Stimulated activated CD8-positive, alpha-beta memory T cell treated with anti-CD3 and anti-CD28 coated beads, Interleukin-4, amount 100 ng/mL, for 4 hours (primary cell): ENCODE data around the gene YRDC.
"Not testable (repeated sequence)": the region's sequence is repeated elsewhere in the genome, so short reads cannot be mapped to it uniquely, and the experiment has no call there.

Experiments
- DNase-seq, 2 donors: peaks; one replicate each; pipeline ENCODE4 v3.0.0-alpha.2; 2020; ENCODE audit warnings: low read depth in 2 of 2, low spot score in 1 of 2

YRDC gene

DNA sequence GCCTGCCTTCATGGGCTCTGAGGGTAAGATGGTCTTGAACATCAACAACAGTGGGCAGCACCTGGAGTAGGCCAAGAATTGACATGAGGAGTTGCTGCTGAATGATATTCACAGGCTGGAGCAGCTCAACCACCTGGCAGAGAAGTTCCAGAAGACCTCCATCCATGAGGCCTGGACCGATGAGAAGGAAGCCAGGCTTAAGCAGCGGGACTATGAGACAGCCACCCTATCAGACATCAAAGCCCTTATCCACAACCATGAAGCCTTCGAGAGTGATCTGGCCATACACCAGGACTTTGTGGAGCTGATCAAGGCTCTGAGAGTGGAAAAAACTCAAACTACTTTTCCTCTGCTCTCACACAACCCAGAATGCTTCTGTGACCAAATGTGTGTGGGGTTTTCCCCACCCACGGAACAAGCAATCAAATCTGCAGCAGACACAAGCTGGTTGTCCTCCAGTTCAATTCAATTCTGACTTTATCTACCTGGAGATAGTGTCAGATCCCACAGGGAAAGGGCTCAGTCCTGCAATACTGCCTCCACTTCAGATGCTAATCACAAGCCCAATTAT lies 31.0 kb downstream of the YRDC start:
- no peak for DNase-seq

DNA sequence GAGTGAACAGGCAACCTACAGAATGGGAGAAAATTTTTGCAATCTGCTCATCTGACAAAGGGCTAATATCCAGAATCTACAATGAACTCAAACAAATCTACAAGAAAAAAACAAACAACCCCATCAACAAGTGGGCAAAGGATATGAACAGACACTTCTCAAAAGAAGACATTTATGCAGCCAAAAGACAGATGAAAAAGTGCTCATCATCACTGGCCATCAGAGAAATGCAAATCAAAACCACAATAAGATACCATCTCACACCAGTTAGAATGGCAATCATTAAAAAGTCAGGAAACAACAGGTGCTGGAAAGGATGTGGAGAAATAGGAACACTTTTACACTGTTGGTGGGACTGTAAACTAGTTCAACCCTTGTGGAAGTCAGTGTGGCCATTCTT lies 36.6 kb downstream of the YRDC start:
- not testable (repeated sequence) for DNase-seq

GRCh38 chr1:37767488-37767887 lies 40.5 kb downstream of the YRDC start:
- DNase-seq: no peak

- no peak for DNase-seq
Observed at GRCh38 chr1:37765916-37766664, 41.9 kb downstream of the YRDC start.

DNA sequence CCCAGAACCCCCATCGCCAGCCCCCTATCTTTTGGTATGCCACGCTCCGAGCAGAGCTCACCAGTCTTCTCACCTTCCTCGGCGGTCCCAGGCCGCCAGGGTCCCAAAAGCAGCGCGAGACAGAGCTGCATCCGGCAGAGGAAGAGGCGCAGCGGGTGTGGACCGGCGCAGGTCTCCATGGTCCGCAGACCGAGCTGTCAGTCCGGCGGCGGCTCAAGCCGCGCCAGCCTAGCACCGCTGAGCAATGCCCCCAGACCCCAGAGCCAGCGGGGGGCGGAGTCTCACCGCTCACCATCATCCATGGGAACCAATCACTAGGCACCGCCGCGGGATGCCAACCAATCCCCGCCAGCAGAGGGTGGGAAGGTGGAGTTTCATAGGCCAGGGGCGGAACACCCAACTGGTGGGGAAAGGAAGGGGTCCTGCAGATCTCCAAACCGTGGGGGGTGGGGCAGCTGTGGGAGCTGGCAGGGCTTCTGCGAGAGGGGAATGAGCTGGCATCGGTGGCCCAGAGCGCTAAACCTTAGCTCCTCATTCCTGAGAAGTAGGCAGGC lies 43.0 kb downstream of the YRDC start, which contains the start of gene EPHA10:
EPHA10 (minus strand) TSS at position 233 of the 554 bp plus-strand sequence; CDS start at position 179, 54 bp downstream.
- DNase-seq: no peak

- DNase-seq: peak in 1 of 2 donors; percentile 3
Observed at GRCh38 chr1:37764414-37764825, 43.6 kb downstream of the YRDC start.

GRCh38 chr1:37763791-37764413 lies 44.1 kb downstream of the YRDC start:
- DNase-seq: no peak

- no peak for DNase-seq
Observed at GRCh38 chr1:37762516-37762915, 45.5 kb downstream of the YRDC start.

DNA sequence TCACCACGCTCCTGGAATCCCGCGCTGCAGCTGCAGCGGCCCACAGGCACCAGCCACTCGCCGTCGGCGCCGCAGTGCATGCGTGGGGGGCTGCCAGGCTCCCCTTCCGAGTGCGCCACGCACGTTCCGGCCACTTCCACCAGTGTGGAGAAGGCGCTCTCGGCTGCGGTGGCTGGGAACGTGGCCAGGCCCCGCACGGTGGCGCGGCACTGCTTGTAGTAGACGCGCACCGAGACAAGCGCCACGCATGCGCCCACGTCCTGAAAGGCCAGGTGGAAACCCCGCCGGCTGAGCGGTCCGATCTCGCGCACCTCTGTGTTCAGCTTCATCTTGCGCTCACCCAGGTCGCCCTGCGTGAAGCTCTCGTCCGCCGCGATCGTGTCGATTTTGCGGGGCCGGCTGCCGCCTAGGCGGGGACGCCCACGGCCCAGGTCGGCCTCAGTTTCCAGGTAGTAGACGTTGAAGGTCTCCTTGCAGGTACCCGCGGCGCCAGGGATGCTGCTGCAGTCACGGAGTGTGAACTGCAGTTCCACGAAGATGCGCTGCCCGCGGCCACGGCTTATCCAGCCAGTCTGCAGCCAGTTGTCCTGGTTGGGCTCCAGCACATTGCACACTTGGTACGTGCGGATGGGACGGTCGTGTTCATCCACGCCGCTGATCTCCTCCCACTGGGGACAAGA lies 46.5 kb downstream of the YRDC start:
- no peak for DNase-seq

DNA sequence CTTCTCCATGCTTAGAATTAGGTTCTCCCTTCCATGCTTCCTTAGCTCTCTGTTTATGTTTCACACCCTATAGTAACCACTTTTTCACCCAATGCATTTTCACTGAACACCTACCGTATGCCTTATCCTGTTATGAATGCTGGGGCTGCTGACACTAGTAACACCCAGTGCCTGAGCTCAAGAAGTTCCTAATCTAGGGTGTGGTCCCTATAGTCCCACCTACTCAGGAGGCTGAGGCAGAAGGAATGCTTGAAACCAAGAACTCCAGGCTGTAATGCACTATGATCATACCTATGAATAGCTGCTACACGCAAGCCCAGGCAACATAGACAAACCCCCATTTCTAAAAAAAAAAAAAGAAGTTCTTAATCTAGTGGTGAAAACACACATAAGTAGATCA lies 48.6 kb downstream of the YRDC start:
- no peak for DNase-seq

DNA sequence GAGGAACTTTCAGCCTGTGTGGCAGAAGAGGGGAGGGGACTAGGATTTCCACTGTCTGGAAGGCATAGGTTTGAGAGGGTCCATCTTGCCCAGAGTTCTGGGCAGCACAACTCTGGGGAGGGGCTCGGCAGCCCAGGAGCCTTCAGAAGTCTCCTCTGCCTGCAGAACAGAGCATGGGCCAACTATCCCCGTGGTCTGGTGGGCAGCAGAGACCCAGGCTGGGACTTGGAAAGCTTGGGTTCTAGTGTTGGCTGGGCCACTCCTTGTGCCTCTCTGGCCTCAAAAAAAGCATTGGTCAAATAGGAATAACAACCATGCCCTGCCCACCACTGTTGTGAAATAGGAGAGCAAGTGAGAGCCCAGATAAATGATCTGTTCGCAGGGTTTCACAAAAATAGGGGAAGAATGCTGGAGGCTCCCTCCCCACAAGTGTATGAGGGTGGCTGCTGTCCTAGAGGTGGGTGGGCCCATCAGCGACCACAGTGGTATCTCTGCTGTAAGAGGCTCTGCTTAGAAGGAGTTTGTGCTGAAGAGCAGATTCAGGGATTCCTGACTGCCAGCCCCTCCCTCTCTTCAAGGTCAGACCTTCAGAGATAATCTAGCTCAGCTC lies 52.0 kb downstream of the YRDC start:
- no peak for DNase-seq

GRCh38 chr1:37755290-37755689 lies 52.7 kb downstream of the YRDC start:
- DNase-seq: no peak

- DNase-seq: no peak
Observed at GRCh38 chr1:37753473-37754321, 54.3 kb downstream of the YRDC start.
